K562 (cell line): ENCODE data around the gene ATCAY. TPM values are rescaled to one million over a fixed set of nuclear protein-coding genes. Genes with fewer than 3 reads are reported as not detected.

Source experiments
- BACH1 ChIP-seq: fragments of 200-800 bp; sonication (Bioruptor generic); IDR thresholded peaks from 2 replicates; pipeline ENCODE4 v1.6.1; 2016; ENCODE audit warnings: missing genetic modification characterization, missing compliant biosample characterization
- CHD4 ChIP-seq: fragments of 200-600 bp; sonication (generic); IDR thresholded peaks from 3 replicates; pipeline ENCODE4 v1.6.1; 2012; ENCODE audit warnings: low read depth, mild to moderate bottlenecking, mixed read lengths, low read length, inconsistent platforms; ENCODE audit not compliant: insufficient read depth, insufficient replicate concordance, poor library complexity, severe bottlenecking
- ERF ChIP-seq: fragments of 450-650 bp; formaldehyde crosslinking; IDR thresholded peaks from 2 replicates; pipeline ENCODE4 v1.4.0; 2020; ENCODE audit warnings: mild to moderate bottlenecking, mixed read lengths
- HINFP ChIP-seq: fragments of 450-650 bp; conservative IDR thresholded peaks from 2 replicates; pipeline ENCODE4 v1.6.1; 2016; ENCODE audit warnings: missing genetic modification characterization, low read depth, mild to moderate bottlenecking, control low read depth, missing compliant biosample characterization
- HLTF ChIP-seq: fragments of 450-650 bp; IDR thresholded peaks from 2 replicates; pipeline ENCODE4 v1.6.1; 2016
- HNRNPLL ChIP-seq: fragments of 200-400 bp; formaldehyde crosslinking; IDR thresholded peaks from 2 replicates; pipeline ENCODE4 v1.6.1; 2017; ENCODE audit warnings: low read length, low read depth, mild to moderate bottlenecking; ENCODE audit not compliant: poor library complexity, severe bottlenecking
- KLF1 ChIP-seq: fragments of 450-650 bp; IDR thresholded peaks from 2 replicates; pipeline ENCODE4 v1.6.1; 2016; ENCODE audit warnings: missing genetic modification characterization, missing compliant biosample characterization
- MED1 ChIP-seq: sonication (generic); formaldehyde crosslinking; IDR thresholded peaks from 2 replicates; pipeline ENCODE4 v1.8.1; 2023; ENCODE audit warnings: missing genetic modification reagents, borderline replicate concordance
- MYBL2 ChIP-seq, 2 experiments: fragments of 450-650 bp in 1 of 2; sonication (generic) in 1 of 2; formaldehyde crosslinking in 1 of 2; IDR thresholded peaks; 2 replicates each; pipeline versions ENCODE4 v1.6.1 to v1.8.1; 2017 to 2022; ENCODE audit warnings: borderline replicate concordance in 1 of 2, inconsistent platforms in 1 of 2, low read depth in 1 of 2, mild to moderate bottlenecking in 1 of 2, missing genetic modification reagents in 1 of 2, moderate library complexity in 1 of 2
- NFE2 ChIP-seq: IDR thresholded peaks from 2 replicates; pipeline ENCODE4 v1.6.1; 2014; ENCODE audit warnings: antibody characterized with exemption, low read depth
- NFXL1 ChIP-seq: fragments of 450-650 bp; formaldehyde crosslinking; IDR thresholded peaks from 2 replicates; pipeline ENCODE4 v1.4.0; 2021; ENCODE audit warnings: mild to moderate bottlenecking
- PURB ChIP-seq: sonication (generic); formaldehyde crosslinking; IDR thresholded peaks from 2 replicates; pipeline ENCODE4 v1.9.0; 2021; ENCODE audit warnings: low read depth, mild to moderate bottlenecking, missing genetic modification reagents
- RAD21 ChIP-seq, 2 experiments: fragments of 250-450 bp in 1 of 2; fragments of 450-650 bp in 1 of 2; sonication (Bioruptor Pico) in 1 of 2; formaldehyde crosslinking in 1 of 2; IDR thresholded peaks in 1 of 2; conservative IDR thresholded peaks in 1 of 2; 2 replicates each; pipeline versions ENCODE4 v1.4.0 to v1.8.0; 2020 to 2022; ENCODE audit warnings: mild to moderate bottlenecking in 2 of 2, moderate library complexity in 1 of 2
- SAP30 ChIP-seq: fragments of 200-600 bp; sonication (generic); IDR thresholded peaks from 2 replicates; pipeline ENCODE4 v1.6.1; 2012; ENCODE audit warnings: borderline replicate concordance, low read depth, mild to moderate bottlenecking, moderate library complexity, low read length, control low read depth, inconsistent platforms; ENCODE audit not compliant: insufficient read depth, poor library complexity, severe bottlenecking
- SMARCB1 ChIP-seq: IDR thresholded peaks from 2 replicates; pipeline ENCODE4 v1.6.1; 2011; ENCODE audit warnings: improper control_type of control experiment, low read depth; ENCODE audit not compliant: insufficient read length
- TAF1 ChIP-seq: IDR thresholded peaks from 2 replicates; pipeline ENCODE4 v1.6.1; 2011; ENCODE audit warnings: mild to moderate bottlenecking, low read length, moderate library complexity; ENCODE audit not compliant: insufficient read depth, control insufficient read depth, severe bottlenecking; ENCODE audit errors: extremely low read depth
- TRIM25 ChIP-seq: fragments of 450-650 bp; IDR thresholded peaks from 2 replicates; pipeline ENCODE4 v1.7.0; 2016; ENCODE audit warnings: borderline replicate concordance
- ZC3H8 ChIP-seq: fragments of 450-650 bp; IDR thresholded peaks from 2 replicates; pipeline ENCODE4 v1.6.1; 2017
- ZKSCAN8 ChIP-seq: fragments of 200-800 bp; sonication (Bioruptor generic); IDR thresholded peaks from 2 replicates; pipeline ENCODE4 v1.6.1; 2016; ENCODE audit warnings: missing genetic modification characterization, missing compliant biosample characterization
- ZNF431 ChIP-seq: sonication (generic); formaldehyde crosslinking; IDR thresholded peaks from 2 replicates; pipeline ENCODE4 v1.8.0; 2022; ENCODE audit warnings: mild to moderate bottlenecking, missing genetic modification reagents
- ZNF785 ChIP-seq: fragments of 250-450 bp; sonication (Bioruptor Pico); IDR thresholded peaks from 2 replicates; pipeline ENCODE4 v1.4.0; 2020; ENCODE audit warnings: mild to moderate bottlenecking
- polyA plus RNA-seq, 8 experiments: library from polyadenylated mRNA; depleted of rRNA in 4 of 8; stranded (reverse) in 5 of 8; unstranded in 3 of 8; fragments of >200 nt; fragmentation: Nextera tagmentation in 2 of 8; fragmentation: Illumina TruSeq in 1 of 8; extraction: Ambion mirVana in 2 of 8; extraction: Trizol in 1 of 8; gene quantifications; 2 replicates each; pipeline versions ENCODE4 v1.2.1 to v1.2.3, GENCODE V29; 2011 to 2014; ENCODE audit warnings: inconsistent platforms in 1 of 8, missing spikeins in 1 of 8
- total RNA-seq, 7 experiments: library from RNA; depleted of rRNA in 6 of 7; stranded (reverse); fragments of >200 nt in 6 of 7; fragmentation: Illumina TruSeq in 2 of 7; extraction: Trizol in 2 of 7; gene quantifications; 2 replicates each; pipeline versions ENCODE4 v1.2.1 to v1.2.3, GENCODE V29; 2011 to 2021; ENCODE audit warnings: low replicate concordance in 1 of 7

Gene ATCAY
- total and polyA plus RNA-seq, 9 of the 15 experiments (the other 6 are each of a cell fraction or from before 2014, with no cell fraction given) = not detected

DNA sequence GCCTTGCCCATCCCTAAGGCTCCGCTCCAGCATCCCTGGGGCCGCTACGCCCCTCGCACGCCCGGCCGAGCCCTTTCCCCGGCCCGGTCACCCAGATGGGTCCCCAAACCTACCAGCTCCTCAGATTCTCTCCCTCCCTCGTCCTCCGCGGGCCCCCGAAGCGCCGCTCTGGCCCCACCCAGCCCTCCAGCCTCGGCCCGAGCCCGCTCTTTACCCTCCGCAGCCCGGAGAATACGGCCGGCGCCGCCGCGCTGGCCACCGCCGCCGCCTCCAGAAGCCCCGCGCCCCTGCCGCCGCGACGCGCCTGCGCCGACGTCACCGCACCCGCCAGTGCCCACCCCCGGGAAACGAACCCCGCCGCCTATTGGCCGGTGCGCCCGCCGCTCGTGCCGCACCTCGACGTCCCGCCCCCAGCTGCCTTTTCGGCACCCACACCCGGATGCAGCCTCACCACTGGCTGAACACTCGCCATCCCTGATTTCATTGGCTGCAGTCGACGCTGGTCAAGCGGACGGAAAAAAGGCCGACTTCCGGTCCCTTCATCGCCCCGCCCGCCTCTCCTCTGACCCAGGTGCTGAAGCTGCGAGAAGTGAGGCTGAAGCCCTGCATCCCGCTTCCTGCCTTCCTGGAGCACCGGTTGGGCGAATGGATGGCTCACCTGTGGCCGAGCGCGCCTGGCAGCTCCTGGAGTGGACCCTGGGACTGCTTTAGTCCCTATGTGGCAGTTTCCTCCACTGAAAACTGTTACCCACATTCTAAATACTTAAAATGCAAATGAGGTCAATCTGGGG is 90.5 kb downstream of the ATCAY start, which contains the start of gene DAPK3 (continued):
- no peak for TF ChIP-seq PURB (CRISPR knock-in tag)
- no peak for TF ChIP-seq CHD4
- TF ChIP-seq HINFP (tag) = no peak
- TF ChIP-seq NFE2 = no peak
- no peak for TF ChIP-seq ZNF785 (CRISPR knock-in tag)
- no peak for TF ChIP-seq HNRNPLL
- TF ChIP-seq MYBL2 (IDR thresholded peaks at IDR 0.05; ENCODE audit: low read depth) = no peak
- TF ChIP-seq MYBL2 (CRISPR knock-in tag; IDR thresholded peaks at IDR 0.05; ENCODE audit: borderline replicate concordance) = no peak
- no peak for TF ChIP-seq ZNF431 (CRISPR knock-in tag)
- peak; percentile 53 for TF ChIP-seq TAF1
- no peak for TF ChIP-seq BACH1 (tag)
- no peak for TF ChIP-seq RAD21 (CRISPR knock-in tag; conservative IDR thresholded peaks at IDR 0.05 in 1 of 2, IDR thresholded peaks at IDR 0.05 in 1 of 2)
- TF ChIP-seq KLF1 (tag) = peak; percentile 66; the same call in 1 of the 2 replicates
- no peak for TF ChIP-seq TRIM25
- TF ChIP-seq HLTF = no peak
- no peak for TF ChIP-seq ERF (CRISPR knock-in tag)
- peak; percentile 23 for TF ChIP-seq SAP30
- TF ChIP-seq NFXL1 (CRISPR knock-in tag) = no peak
- no peak for TF ChIP-seq SMARCB1
- TF ChIP-seq ZKSCAN8 = no peak
- no peak for TF ChIP-seq ZC3H8
- TF ChIP-seq MED1 = no peak
